Left ventricle myocardium inferior (tissue), 1 donor: ENCODE measurements around the gene ALCAM. TPM values are rescaled to one million over a fixed set of nuclear protein-coding genes. Genes with fewer than 3 reads are reported as not detected.

ENCODE experiments used
- DNase-seq: peaks from one replicate; pipeline ENCODE4 v3.0.0-alpha.2; 2020
- H3K27ac ChIP-seq: fragments of 200-600 bp; replicated peaks from 2 replicates; pipeline ENCODE4 v1.8.0; 2021
- H3K27me3 ChIP-seq: fragments of 200-600 bp; 2 replicates; pipeline ENCODE4 v1.8.0; 2021; ENCODE audit warnings: low read depth
- H3K36me3 ChIP-seq: fragments of 200-600 bp; 2 replicates; pipeline ENCODE4 v1.8.0; 2021
- H3K4me1 ChIP-seq: fragments of 200-600 bp; 2 replicates; pipeline ENCODE4 v1.8.0; 2021
- H3K4me3 ChIP-seq: fragments of 200-600 bp; 2 replicates; pipeline ENCODE4 v1.8.0; 2021; ENCODE audit warnings: mild to moderate bottlenecking, moderate library complexity
- H3K9me3 ChIP-seq: fragments of 200-600 bp; replicated peaks from 2 replicates; pipeline ENCODE4 v1.8.0; 2021
- intact Hi-C: fragments of 100-400 bp; cut with micrococcal nuclease; formaldehyde crosslinking; loops from one replicate; pipeline ENCODE4 v1.11.0; 2022
- total RNA-seq: library from RNA; stranded (reverse); fragmentation: NEBNext Ultra II Directional; extraction: Animal tissue kit (Norgen Biotek cat#: 25700); gene quantifications from one replicate; pipeline ENCODE4 v1.2.1, GENCODE V29; 2021
- TF ChIP-seq, protein P1 (sequence below): fragments of 200-600 bp; IDR thresholded peaks from 2 replicates; pipeline ENCODE4 v1.8.0; 2021; ENCODE audit warnings: antibody characterized with exemption, mild to moderate bottlenecking, borderline replicate concordance
- donor health status: DM: no; HTN: yes; CAD: no; lungs with severe emphysema.

The ALCAM gene
- total RNA-seq, 1 donor from 2014 or later: 3.7 TPM

DNA sequence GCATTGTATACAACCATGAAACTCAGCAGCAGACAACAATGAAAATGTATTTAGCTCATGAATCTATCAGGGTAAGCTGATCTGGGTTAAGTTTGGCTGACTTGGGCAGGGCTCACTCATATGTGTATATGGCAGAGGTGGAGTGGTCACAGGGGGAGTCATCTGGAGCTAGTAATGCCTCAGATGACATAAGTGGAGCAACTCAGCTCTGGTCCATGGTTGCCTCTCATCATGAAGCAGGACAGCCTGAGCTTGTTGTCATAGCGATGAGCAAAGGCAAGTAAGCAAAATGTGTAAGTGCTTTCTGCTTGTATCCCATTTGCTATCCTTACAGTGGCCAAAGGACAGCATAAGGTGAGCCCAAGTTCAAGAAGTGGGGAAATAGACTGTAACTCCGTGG, 64.5 kb downstream of the ALCAM start:
- DNase-seq: no peak
- intact Hi-C loops: no loop called here
- no peaks in the 10 kb centered on the region for H3K4me1 ChIP-seq
- H3K9me3 ChIP-seq: no peaks in the 10 kb centered on the region
- no peak overlapping the region for H3K4me3 ChIP-seq
- H3K27ac ChIP-seq: no peak overlapping the region
- TF ChIP-seq, protein P1, sequence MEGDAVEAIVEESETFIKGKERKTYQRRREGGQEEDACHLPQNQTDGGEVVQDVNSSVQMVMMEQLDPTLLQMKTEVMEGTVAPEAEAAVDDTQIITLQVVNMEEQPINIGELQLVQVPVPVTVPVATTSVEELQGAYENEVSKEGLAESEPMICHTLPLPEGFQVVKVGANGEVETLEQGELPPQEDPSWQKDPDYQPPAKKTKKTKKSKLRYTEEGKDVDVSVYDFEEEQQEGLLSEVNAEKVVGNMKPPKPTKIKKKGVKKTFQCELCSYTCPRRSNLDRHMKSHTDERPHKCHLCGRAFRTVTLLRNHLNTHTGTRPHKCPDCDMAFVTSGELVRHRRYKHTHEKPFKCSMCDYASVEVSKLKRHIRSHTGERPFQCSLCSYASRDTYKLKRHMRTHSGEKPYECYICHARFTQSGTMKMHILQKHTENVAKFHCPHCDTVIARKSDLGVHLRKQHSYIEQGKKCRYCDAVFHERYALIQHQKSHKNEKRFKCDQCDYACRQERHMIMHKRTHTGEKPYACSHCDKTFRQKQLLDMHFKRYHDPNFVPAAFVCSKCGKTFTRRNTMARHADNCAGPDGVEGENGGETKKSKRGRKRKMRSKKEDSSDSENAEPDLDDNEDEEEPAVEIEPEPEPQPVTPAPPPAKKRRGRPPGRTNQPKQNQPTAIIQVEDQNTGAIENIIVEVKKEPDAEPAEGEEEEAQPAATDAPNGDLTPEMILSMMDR: no peak
- H3K27me3 ChIP-seq: no peaks in the 10 kb centered on the region
- no peaks in the 10 kb centered on the region for H3K36me3 ChIP-seq

DNA sequence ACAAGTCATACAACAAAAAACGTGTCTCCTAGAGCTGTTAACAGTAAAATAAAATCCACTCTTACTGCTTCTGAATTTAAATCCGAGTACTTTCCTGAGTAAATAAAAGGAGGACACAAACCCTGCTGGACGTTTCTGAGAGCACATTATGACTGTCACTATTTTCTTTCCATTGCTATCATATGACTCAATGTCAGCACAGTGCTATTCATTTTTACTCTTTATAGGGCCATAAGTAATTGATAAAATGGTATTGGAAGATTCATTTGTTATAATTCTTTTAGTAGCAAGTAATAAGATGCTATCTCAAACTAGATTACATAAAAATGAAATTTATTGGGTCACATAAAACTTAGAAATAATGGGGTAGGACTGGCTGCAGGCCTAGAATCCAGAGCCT, 68.6 kb downstream of the ALCAM start:
- DNase-seq: no peak
- Histone ChIP-seq H3K36me3 (no peaks in the 10 kb centered on the region), H3K27me3 (no peaks in the 10 kb centered on the region), H3K4me1 (no peaks in the 10 kb centered on the region), H3K27ac (no peak overlapping the region), H3K4me3 (no peak overlapping the region), H3K9me3 (no peaks in the 10 kb centered on the region)
- intact Hi-C loops: no loop called here
- TF ChIP-seq, protein P1: no peak

DNA sequence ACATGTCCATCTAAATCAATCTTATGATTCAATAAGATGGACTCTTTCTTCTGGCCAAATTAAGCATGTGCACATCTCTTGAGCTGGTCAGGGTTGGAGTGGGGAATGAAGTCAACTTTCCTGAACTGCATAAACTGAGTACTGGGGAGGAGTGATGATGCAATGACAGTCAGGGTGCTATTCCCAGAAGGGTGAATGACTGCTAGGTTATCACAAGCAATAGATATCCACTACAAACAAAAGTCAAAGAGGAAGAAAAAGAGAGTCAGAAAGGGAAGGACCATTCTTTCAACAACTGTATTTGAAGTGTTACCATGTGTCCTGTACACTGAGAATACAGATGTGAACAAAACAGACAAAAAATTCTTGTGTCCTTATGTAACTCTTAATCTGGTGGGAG, 70.0 kb downstream of the ALCAM start:
- TF ChIP-seq, protein P1: no peak
- H3K36me3 ChIP-seq: no peaks in the 10 kb centered on the region
- H3K4me1 ChIP-seq: no peaks in the 10 kb centered on the region
- intact Hi-C loops: no loop called here
- H3K27ac ChIP-seq: no peak overlapping the region
- H3K27me3 ChIP-seq: no peaks in the 10 kb centered on the region
- no peak for DNase-seq
- H3K4me3 ChIP-seq: no peak overlapping the region
- no peaks in the 10 kb centered on the region for H3K9me3 ChIP-seq

DNA sequence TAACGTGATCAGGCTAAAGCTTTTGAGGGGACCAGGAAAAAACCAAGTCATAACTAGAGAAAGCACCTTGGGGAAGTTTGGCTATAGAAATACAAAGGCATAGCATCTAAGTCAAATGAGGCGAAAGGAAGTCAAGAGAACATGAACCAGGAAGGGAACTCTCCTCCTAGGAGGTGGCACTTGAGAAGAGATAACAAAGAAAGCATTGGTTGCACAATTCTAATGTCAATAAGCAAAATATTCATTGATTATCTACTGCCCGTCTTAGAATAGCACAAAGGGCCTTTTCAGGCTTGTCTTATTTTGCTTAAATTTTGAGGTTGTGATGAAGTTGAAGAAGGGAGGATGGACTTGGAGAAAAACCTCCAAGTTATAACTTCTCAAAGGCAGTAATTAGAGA, 73.4 kb downstream of the ALCAM start:
- no peaks in the 10 kb centered on the region for H3K9me3 ChIP-seq
- DNase-seq: no peak
- intact Hi-C loops: no loop called here
- no peak overlapping the region for H3K27ac ChIP-seq
- no peaks in the 10 kb centered on the region for H3K4me1 ChIP-seq
- TF ChIP-seq, protein P1: no peak
- H3K4me3 ChIP-seq: no peak overlapping the region
- no peaks in the 10 kb centered on the region for H3K27me3 ChIP-seq
- H3K36me3 ChIP-seq: no peaks in the 10 kb centered on the region

DNA sequence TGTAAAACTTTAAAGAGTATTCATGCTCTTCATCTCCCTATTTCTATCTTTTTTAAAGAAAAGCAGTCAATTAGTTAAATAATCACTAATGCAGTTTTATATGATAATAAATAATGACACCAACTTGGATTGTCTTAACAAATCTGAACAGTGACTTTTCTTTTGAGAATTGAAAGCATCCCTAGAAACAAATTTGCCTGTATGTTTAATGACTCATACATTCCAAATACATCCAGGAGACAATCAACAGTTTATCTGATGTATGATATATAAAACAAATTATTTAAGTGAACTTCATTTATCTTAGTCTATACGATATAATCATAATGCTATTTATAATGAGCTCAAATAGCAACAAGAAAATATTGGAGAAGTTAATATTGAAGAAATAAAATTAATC, 78.0 kb downstream of the ALCAM start:
- H3K36me3 ChIP-seq: no peaks in the 10 kb centered on the region
- no peaks in the 10 kb centered on the region for H3K9me3 ChIP-seq
- no peaks in the 10 kb centered on the region for H3K4me1 ChIP-seq
- DNase-seq: no peak
- H3K4me3 ChIP-seq: no peak overlapping the region
- TF ChIP-seq, protein P1: no peak
- H3K27ac ChIP-seq: no peak overlapping the region
- intact Hi-C loops: no loop called here
- no peaks in the 10 kb centered on the region for H3K27me3 ChIP-seq
